SIG-M5 (cell line): ENCODE results near the gene PPP2R2B.
"Not testable (repeated sequence)": the region's sequence is repeated elsewhere in the genome, so short reads cannot be mapped to it uniquely, and the experiment has no call there.

Experiments
- DNase-seq: peaks from one replicate; lab custom pipeline; 2025; lab: John Stamatoyannopoulos, UW

PPP2R2B gene

DNA sequence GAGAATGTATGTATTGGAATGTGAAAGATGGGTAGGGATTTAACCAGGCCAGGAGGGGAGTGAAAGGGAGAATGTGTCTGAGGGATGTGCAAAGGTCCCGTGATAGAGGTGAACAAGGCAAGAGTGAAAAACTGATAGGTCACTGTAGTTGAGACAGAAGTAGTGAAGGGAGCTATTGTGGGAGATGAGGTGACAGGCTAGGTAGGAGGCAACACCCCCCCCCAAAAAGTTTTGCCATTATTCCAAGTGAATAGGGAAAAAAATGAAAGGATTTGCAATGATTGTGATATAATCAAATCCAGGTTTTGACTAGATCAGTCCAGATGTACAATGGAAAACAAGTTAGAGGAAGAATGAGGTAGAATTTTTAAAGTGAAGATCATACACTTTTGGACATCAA lies 226.0 kb downstream of the PPP2R2B start:
- DNase-seq = no peak

DNA sequence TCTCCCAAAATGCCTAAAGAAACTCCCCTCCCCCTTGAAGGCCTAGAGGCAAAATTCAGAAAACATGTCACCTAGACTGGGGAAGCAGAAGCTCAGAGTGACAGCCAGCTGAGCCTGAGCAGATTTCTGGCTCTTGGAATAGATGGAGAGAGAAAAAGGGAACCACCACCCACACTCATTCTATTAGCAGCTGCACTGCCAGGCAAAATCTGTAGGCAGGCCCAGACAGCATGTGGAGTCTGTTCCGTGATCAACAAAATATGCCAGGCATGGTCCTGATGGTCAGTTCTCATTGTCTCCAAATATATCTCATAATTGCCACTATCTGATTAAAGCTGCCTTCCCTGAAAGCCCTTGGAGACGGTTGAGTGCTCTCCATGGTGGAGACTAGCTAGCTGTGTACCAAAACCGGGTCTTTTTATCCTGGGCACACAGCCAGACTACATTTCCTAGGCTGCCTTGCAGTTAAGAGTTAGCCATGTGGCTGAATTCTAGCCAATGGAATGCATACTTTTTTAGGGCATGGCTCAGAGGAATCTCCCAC lies 230.8 kb downstream of the PPP2R2B start:
- DNase-seq = no peak

DNA sequence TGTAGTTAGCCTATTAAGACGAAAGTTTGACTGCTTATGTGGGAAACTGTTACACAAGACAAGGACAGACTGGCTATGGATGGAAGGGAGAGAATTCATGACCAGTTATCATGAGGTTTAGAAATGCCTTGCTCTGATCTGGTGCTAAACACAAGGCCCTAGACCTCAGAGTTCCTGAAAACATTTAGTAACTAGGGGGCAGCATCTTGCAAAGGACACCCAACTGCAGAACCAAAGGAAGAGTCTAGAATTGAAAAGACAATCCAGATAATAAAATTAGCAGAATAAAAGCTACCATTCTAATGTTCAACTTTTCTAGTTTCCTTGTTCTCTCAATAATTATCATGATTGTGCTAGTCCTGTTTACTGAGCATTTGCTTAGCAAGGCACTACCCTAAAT lies 232.1 kb downstream of the PPP2R2B start:
- DNase-seq = no peak

DNA sequence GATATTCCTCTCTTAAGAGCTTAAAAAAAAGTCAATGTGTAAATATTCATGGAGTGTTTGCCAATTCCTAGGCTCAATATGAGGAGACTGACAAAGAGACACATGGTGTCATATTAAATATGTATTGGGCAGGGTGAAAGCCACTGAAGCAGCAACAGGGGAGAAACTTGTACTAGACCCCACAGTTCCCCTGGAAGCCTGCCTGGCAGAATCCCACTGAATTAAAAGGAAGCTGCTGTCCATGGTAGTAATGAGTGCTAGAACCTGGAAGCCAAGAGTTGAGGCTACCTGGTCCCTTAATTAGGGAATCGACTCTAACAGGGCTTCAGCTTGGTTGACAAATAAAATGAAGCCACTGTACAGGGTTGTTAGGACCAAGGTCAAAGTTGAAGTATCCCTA lies 233.2 kb downstream of the PPP2R2B start:
- DNase-seq = no peak

DNA sequence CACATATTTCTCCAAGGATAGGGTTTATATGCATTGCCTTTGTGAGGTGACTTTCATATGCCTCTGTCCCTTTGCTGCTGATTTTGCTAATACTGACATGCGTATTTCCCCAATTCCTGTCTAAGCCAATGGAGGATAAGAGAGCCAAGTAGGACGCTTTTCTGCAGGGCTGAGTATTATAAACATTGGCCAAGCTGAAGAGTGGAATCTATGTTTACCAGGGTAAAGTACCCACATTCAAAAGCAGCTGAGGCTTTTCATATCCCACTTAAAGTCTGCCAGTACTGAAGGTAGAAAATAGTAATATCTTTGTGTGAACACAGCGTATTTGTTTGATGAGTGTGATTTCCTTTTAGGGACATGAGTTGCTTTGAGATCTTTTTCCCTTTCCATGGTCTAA lies 233.7 kb downstream of the PPP2R2B start:
- DNase-seq = no peak

DNA sequence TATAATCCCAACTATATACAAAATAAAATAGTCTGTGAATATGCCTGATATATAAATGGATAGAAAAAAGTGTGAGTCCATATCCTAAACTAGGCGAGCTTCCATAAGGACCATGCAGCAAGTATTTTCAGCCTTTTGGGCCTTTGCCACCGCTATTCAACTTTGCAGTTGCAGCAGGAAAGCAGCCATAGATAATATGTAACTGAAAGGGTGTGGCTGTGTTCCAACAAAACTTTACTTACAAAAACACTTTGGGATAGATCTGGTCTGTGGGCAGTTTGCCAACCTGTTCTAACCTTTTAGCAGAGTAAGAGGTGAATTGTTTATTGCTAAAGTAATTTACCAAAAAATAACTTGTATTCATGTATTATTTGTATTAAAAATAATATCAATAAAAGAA lies 234.8 kb downstream of the PPP2R2B start:
- DNase-seq = no peak

DNA sequence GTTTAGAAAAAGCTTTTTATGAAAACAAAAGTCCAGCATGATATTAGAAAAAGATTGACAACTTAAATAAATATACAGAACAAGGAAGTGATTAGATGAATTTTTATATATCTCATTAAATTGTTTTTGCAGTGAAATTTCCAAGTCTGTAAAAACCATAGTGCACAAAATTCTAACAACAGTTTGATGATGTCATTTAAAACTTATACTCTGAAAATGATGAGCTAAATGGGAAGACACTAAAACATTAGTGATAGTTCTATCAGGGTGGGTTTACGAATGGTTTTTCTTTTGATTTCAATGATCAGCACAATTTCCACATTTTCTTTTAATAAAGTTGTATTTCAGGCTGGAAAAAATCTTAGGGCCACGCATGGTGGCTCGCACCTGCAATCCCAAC lies 236.1 kb downstream of the PPP2R2B start:
- DNase-seq = no peak

DNA sequence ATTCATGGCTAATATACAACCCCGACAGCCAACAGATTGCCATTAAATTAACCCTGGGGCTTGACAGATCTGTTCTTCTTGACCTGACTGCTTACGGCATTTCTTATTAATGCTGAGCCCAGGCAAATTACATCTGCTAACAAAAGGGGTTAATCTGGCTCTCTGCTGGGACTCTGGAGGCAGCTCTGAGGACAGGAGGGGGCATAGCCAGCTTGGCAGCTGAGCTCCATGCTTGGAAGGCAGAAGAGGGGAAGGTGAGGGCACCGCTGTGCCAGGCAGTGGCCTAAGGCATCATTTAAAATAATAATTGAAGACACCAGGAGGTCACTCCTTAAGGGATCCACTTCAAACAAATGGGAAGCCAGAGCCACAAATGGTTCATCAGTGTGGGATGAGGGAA lies 236.6 kb downstream of the PPP2R2B start:
- no peak for DNase-seq

DNA sequence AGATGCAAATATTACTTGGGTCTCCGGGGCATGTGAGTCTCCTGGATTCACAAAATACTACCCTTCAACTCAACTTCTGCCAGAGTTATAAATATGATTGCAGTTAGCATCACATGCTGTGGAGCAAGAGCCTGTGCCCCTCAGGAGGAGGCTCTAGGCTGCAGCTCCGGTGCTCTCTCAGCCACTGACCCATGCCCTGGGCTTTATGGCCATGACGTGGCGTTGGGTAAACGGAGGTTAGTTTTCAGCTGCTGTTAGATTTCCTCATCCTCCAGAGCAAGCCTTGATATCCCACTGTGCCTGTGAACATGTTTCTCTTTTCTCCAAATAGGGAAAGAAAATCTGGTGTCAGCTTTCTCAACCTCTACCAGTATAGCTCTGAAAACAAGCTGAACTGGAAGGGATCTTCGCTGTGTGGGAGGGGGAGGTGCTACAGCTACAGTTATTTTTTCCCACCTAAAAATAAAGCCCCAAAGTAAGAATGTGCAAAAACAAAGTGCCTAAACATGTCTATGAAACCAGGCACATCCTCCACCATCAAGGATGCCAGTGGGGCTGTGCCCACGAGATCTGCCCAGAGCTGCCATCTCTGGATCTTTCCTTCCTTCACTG lies 238.2 kb downstream of the PPP2R2B start:
- DNase-seq = no peak

DNA sequence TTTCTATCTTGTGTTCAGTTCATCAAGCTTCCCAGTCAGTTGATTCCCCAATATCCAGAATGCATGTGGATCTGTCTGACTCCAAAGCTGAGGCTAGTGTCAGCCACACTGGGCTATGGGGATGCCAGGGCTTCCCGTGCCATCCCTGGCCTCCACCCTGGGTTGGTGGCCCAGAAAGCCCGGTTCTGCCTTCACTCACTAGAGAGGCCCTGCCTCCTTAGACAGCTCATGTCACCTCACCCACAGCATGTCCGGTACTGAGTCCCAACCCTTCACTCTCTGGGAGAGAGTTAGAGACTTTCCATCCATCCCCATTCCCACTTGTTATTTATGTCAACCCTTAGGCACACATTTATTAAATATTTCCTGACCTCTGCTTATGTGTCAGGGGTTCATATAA lies 243.1 kb downstream of the PPP2R2B start:
- DNase-seq = no peak

DNA sequence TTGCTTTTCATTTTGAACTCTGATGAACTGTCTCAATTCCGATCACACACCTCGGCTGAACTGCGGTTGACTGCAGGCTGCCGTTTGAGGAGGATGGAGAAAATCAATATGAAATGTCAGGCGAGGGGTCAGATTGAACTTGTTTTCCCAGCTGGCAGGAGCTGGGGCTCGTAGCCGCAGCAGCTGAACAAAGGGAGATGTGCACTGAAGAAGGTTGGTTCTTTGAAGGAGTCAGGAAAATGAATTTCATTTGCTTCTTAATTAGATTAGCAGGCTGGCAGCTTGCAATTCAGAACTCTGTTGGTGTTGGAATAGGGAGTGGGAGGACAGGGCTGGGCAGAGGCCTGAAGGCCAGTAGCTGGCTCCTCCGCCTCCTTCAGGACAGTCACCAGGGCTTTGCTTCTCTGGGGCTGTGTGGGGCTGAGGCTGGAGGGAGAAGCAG lies 245.2 kb downstream of the PPP2R2B start:
- DNase-seq = no peak

DNA sequence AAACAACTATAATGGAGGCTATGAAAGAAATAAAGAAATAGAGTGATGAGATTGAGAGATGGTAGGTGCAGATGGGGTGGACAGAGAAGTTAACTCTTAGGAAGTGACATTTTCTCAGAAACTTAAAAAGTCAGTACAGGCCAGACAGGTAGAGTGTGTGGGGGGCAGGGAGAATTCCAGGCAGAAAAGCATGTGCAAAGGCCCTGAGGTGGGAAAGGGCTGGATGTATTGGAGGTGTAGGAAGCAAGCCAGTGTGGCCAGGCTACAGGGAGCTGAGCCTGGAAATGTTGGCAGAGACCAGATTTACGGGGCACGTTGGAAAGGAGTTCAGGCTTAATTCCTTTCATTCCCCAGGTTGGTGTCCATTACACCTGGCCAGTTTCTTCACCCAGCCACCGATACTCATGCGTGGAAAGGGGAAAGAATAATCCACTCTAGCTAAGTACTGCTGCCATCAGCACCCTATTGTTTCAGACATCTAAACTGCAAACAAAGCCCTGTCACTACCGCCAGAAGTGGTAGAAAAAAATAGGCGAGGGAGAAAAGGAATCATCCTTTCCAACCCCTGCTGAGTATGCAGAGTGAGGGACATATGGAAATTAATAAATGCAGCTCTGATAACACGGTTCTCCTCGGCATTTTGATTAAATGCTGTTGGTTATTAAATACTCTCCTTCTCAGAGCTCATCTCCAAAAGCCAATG lies 245.8 kb downstream of the PPP2R2B start:
- no peak for DNase-seq

DNA sequence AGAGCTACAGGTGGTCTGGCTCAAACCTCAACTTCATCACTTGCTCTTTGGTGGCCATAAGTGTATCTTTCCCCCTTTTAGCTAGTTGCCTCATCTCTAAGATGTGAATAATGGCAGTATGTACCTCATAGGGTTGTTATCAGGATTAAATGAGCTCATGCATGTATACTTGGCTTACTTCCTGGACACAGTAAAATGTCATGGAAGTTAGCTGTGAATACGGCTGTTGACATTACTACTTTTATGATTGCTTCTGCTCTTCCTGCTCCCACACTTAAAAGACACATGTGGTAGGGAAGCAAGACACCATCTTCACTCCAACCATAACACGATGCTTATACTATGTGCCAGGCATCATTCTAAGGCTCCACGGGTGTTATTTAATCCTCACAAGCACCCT lies 248.1 kb downstream of the PPP2R2B start:
- DNase-seq = no peak

DNA sequence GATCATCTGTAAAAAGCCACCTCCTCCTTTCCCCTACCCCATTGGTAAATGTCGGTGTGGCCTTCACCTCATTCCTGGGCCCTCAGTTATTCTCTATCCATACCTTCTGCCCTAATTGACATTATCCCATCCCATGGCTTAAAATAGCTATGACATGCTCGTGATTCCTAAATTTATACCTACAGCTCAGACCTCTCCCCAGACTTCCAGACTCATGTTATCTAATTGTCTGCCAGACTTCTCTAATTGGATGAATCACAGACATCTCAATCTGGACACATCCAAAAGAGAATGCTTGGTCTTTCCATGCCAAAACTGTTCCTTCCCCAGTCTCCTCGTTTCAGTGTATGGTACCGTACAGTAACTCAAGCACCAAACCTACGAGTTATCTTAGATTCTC lies 249.6 kb downstream of the PPP2R2B start:
- DNase-seq = no peak

DNA sequence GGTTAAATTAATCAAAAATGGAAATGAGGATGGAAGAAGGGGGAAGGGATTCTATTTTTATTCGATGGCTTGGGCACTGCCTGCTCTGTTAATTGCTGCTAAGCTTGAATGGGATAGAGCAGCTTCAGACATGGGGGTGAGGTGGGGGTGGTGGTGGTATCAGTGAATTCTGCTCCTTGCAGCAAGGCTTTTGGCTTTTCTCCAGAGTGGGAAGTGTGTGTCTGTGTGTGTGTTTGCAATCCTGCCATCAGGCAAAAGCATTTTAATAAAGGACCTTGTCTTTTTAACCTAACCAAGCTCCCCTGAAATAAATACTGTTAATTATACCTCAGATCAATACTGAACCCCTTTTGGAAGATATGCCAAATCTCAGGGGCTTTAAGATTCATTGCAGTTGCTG lies 251.6 kb downstream of the PPP2R2B start:
- DNase-seq = no peak

DNA sequence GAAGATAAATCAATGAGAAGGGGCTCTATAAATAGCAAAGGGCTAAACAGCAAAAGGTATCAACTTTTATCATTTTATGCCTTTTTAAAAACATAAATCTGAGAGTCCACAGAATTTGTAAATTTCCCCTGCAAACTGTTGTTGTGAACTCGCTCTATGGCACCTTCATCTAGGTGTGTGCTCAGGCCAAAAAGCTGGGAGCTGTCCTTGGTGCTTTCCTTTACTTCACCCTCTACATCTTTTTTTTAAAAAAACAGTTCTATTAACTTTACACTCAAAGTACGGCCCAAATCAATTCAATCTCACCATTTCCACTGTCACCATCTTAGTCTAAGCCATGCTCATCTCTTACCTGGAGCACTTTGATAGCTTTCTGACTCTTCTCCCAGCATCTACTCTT lies 254.4 kb downstream of the PPP2R2B start:
- no peak for DNase-seq

DNA sequence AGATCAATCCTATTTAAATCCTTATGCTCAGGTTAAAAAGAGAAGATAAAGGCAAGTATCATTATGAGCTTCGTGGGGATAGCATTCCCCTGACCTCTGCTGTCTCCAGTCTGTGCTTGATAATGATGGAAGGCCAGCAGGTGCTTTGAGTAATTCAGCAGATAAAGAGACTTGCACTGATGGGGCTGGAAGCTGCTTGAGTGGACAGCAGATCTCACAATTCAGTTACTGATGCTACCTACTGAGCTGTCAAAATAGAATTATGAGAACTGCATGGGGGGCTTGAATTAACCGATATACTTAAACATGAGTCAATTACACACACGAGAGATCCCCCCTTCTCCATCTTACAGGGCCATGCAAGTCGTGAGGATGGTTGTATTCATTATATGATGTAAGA lies 254.9 kb downstream of the PPP2R2B start:
- no peak for DNase-seq

DNA sequence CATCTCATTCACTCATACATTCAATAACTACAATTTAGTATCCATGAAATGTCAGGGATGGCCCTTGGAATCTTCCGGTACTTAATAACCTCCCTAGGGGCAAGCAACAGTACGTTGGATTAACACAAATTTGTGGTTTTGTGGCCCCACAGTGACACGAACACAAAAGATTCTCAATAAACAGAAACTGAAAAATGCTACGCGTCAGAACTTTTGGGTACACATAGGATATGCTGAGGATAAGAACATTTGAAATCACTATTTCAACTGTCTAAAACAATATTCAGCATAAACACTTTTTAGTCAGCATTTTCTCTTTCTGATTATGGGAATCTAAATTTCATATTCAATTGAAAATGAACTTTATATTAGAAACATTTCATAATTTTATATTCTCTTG lies 255.5 kb downstream of the PPP2R2B start:
- DNase-seq = no peak

DNA sequence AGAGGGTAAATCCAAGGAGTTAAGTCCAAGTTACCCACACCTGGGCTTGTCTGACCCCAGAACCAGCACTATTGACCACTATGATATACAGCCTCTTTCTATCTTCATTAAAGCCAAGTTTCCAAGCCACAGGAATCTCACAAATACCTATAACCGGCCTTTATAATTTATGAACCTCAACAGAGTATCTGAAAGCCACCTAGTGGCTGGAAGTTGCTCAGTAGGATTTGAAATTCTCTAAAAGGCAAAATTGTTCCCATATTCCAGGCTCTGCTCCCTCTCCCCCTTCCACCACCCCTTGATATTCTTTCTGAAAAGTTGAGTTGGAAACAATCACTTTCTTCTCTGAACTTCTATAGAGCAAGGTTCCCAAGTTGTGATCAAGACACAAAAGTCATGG lies 256.2 kb downstream of the PPP2R2B start:
- no peak for DNase-seq

DNA sequence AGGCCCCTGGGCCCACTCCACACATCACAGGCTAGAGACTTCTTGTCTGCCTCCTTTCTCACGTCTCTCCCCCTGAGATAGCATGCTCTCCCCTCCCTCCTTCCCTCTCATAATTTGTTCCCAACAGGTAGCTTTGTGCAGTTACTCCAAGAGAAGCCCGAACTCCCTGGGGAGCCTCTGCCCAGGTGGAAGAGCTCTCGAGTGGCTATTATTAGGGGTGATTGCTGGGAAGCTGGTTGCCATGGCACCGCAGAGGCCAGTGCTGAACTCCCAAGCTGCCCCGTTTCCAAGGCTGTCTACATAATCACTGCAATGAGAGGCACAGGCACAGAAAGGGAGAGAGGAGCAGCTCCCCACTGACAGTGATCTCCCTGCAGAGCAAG lies 257.9 kb downstream of the PPP2R2B start:
- DNase-seq = no peak

DNA sequence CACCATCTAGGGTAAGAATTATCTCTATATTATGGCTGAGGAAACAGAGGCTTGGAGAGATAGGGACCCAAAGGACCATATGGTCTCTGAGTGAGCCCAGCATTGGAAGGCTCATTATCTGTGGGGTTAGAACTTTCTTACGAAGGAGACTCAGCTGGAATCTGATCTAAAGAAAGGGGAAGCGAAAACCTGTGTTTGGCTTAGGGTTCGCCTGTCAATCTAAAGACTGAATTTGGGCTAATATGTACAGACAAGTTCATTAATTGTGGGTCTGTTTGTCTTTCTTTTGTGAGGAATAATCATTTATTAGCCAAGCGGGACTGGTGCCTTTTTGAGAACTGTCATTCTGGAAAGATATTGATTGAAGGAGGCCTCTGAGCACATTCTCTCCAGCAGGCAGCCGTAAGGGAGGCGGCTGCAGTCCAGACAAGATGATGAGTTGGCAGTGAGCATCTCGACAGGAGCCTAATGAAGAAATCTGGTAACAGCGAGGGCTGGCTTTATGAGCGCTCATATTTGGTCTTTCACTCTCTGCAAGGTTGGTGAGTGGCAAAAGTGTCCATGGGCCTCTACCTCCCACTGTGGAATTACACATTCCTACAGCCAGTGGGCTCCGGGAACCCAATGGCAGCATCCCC lies 258.4 kb downstream of the PPP2R2B start:
- DNase-seq = no peak

DNA sequence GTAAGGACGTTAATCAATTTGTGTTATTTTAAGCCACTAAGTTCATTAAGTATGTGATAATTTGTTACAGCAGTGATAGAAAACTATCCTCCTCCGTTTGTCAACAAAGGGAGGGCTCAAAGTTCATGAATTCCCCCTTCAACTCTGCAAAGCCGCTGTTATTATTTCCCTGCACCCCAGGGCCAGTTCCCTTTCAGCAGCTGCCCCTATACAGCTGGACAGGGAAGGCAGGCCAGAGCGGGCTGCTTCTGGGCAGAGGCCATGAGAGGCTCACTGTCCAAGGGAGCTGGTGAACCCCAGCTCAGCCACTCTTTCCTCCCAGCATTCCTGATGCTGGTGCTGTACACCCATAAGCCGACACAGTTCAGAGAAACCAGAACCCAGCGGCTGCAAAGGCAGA lies 260.1 kb downstream of the PPP2R2B start:
- DNase-seq = no peak

DNA sequence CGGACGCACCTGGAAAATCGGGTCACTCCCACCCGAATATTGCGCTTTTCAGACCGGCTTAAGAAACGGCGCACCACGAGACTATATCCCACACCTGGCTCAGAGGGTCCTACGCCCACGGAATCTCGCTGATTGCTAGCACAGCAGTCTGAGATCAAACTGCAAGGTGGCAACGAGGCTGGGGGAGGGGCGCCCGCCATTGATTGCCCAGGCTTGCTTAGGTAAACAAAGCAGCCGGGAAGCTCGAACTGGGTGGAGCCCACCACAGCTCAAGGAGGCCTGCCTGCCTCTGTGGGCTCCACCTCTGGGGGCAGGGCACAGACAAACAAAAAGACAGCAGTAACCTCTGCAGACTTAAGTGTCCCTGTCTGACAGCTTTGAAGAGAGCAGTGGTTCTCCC lies 268.8 kb downstream of the PPP2R2B start:
- not testable (repeated sequence) for DNase-seq
